HG03139 (cell line): Measurements from ENCODE around the gene TPSAB1.
"Not testable (repeated sequence)": the region's sequence is repeated elsewhere in the genome, so short reads cannot be mapped to it uniquely, and the experiment has no call there.

ENCODE experiments used
- ATAC-seq: cut with Tn5 transposase; IDR thresholded peaks from one replicate; pipeline ENCODE4 v1.9.1; 2021; ENCODE audit not compliant: unreplicated experiment

Gene TPSAB1

DNA sequence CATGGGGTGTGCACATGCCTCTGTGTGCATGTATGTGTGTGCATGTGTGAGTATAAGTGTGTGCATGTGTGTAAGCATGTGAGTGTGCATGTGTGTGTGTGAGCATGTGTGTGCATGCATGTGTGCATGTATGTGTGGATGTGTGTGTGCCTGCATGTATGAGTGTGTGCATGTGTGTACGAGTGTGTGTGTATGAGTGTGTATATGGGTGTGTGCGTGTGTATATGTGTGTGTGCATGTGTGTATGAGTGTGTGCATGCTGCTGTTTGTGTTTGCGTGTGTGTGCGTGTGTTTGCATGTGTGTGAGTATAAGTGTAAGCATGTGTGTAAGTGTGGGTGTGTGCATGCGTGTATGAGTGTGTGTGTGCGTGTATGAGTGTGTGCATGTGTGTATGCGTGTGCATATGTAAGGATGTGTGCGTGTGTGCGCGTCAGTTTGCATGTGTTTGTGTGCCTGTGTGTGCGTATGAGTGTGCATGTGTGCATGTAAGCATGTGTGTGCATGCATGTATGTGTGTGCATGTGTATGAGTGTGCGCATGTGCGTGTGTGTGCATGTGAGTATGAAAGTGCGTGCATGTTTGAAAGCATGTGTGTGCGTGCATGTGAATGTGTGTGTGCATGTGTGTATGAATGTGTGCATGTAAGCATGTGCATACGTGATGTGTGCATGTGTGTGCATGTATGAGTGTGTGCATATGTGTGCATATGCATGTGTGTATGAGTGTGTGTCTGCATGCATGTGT lies 24.0 kb downstream of the TPSAB1 start:
- no peak for ATAC-seq

DNA sequence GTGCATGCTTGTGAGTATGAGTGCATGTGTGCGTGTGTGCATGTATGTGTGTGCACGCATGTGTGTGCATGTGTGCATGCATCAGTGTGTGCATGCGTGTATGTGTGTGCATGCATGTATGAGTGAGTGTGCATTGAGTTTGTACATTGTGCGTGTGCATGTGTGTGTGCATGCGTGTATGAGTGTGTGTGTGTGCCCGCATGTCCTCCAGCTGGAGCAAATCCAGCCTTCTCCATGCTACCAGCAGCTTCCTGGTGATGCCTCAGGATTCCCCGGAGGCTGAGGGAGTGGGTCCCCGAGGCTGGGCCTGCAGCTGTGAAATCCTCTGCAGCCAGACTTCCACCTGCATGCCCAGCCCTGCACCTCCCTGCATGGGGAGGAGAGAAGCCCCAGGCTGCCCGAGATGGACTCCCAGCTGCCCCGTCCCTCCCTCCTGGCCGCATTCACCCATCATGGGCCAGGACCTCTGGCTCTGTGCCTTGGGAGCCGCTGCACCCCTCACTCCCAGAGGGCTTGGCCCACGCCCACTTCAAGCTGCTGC lies 24.7 kb downstream of the TPSAB1 start:
- ATAC-seq = no peak

DNA sequence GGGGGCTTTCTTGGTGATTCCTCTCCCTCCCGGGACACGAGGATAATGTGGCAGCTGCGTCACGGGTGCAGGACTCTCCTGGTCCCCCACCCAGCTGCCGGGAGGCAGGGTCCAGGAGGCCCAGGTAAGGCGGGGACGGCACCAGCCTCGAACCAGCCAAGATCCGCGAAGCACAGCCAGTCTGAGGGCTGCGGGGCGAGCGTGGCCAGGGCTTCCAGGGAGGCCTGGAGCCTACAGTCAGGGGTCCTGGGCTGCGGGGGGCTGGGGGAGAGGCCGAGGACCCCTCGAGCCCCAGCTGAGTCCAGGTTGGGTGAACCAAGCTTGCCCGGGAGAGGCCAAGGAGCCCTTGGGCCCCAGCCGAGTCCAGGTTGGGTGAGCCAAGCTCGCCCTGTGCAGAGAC lies 25.3 kb downstream of the TPSAB1 start:
- ATAC-seq = no peak

DNA sequence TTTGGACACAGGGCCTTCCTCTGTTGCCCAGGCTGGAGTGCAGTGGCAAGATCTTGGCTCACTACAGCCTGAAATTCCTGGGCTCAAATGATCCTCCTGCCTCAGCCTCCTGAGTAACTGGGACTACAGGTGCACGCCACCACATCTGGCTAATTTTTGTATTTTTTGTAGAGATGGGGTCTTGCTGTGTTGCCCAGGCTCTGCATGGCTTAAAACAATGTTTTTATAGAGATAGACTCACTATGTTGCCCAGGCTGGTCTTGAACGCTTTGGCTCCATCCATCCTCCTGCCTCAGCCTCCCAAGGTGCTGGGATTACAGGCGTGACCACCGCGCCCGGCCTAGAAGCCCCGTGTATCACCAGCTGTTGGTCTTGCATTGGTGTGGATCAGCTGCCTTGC lies 28.9 kb downstream of the TPSAB1 start:
- not testable (repeated sequence) for ATAC-seq

DNA sequence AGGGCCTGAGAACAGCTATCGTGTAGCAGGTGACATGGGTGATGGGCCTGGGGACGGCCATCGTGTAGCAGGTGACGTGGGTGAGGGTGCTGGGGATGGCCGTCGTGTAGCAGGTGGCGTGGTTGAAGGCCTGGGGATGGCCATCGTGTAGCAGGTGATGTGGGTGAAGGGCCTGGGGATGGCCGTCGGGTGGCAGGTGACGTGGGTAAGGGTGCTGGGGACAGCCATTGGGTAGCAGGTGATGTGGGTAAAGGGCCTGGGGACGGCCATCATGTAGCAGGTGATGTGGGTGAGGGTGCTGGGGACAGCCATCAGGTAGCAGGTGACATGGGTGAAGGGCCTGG lies 30.8 kb downstream of the TPSAB1 start:
- ATAC-seq = no peak

DNA sequence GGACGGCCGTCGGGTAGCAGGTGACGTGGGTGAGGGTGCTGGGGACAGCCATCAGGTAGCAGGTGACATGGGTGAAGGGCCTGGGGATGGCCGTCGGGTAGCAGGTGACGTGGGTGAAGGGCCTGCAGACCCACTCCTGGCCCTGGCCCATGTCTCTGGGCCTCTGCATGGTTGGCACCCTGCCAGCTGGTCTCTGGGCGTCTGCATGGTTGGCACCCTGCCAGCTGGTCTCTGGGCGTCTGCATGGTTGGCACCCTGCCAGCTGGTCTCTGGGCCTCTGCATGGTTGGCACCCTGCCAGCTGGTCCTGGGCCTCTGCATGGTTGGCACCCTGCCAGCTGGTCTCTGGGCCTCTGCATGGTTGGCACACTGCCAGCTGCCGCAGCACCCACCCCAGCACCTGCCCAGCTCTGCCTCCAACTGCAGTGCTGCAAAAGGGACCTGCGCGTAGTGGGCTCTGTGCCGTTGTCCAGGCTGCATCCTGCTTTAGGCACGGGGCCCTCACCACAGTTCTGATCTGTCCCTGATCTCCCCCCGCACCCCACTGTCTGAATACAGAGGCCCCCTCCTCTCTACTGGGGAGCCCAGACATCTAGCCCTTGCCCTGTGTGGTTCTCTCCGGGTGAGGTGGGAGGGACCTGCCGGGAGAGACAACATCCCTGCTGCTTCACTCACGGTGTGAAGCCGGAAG lies 31.4 kb downstream of the TPSAB1 start:
- ATAC-seq = not testable (repeated sequence)

DNA sequence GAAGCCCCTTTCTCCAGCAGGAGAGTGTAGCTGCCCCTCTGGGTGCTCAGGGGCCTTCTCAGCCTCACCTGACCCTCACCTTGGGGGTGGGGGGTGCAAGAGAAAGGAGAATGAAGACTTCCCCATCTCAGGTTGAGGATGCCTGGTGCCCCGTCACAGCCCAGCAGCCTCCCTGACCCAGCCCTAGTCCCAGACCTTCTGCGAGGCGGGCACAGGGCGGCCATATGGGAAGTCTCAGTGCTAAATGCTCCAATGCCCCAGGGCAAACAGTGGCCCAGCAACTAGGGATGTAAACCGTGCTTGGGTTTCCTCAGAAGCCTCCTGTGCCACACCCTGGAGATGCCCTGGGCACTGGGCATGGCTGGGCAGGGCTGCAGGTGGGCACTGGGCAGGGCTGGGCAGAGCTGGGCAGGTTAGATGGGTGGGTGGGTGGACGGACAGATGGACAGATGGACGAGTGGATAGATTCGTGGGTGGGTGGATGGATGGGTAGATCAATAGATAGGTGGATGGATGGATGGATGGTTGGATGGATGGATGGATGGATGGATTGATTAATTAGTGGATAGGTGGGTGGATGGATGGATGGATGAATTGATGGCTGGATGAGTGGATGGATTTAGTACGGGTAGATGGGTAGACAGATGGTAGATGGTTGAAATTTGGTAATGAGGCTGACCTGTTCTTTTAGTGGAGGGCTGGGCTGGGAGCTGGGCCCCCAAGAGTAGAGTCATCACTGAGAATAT lies 32.1 kb downstream of the TPSAB1 start:
- ATAC-seq = no peak

DNA sequence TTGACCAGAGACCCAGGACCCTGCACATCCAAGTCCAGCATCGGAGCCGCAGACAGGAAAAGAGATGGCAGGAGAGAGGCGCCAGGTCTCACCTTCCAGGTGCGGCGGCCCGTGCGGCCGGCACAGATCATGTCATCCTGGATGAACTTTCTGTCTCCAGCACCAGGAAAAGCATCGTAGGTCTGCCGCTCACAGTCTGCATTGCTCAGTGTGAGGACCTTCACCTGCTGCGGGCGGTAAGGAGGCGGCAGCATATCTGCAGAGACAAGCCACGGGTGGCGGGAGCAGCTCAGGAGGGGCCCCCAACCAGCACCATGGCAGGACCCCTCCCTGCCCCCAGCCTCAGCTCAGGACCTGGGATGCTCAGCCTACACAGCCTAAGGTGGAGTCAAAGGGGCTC lies 33.3 kb downstream of the TPSAB1 start:
- ATAC-seq = no peak

DNA sequence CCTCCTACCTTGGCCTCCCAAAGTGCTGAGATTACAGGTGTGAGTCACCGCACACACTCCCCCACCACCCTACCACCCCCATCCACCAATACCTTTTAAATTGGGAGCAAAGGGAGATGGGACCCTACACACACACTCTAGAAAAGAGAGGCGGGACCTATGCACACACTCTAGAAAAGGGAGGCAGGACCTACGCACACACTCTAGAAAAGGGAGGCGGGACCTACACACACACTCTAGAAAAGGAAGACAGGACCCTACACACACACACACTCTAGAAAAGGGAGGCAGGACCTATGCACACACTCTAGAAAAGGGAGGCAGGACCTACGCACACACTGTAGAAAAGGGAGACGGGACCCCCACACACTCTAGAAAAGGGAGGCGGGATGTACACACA lies 34.3 kb downstream of the TPSAB1 start:
- ATAC-seq = no peak

DNA sequence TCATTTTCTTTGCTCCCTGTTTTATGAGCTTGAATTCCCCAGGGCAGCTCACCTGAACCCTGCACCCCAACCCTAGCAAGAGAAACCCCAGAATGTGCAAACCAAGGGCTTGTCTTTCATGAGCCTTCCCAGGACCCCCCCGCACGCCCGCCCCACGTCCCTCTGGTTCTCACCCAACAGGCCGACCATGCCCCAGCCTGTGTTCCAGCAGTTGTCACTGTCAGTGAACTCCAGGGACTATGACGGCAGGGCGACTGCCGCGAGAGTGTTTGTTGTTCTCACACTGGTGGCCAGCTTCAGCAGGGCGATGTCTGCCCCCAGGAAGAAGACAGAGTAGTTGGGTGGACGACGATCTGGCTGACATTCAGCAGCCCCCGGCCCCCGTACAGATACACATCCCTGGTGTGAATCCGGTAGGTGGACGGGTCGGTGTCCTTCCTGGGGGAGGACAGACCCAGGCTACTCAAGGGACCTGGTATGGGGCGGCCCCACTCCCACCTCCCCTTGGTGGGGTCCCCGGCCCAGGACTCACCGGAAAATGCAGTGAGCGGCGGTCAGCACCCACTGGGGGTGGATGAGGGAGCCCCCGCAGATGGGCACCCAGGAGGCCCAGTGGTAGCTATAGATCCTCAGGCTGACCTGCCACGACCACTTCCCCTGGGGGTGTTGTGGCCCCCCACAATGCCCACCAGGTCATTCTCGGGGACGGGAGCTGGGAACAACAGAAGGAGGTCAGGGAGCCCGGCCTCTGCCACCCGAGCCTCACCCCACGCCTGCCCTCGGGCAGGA lies 35.5 kb downstream of the TPSAB1 start:
- ATAC-seq = no peak

DNA sequence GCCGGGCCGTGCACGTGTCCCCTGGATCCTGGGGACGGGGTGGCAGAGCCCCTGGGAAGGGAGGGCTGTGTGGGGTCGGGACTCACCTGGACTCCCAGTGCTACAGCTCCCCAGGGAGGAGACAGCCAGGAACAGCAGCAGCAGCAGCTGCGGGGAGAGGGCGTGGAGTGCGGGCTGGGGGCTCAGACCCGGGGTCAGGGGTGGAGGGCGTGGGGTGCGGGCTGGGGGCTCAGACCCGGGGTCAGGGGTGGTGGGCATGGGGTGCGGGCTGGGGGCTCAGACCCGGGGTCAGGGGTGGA lies 36.0 kb downstream of the TPSAB1 start:
- no peak for ATAC-seq

DNA sequence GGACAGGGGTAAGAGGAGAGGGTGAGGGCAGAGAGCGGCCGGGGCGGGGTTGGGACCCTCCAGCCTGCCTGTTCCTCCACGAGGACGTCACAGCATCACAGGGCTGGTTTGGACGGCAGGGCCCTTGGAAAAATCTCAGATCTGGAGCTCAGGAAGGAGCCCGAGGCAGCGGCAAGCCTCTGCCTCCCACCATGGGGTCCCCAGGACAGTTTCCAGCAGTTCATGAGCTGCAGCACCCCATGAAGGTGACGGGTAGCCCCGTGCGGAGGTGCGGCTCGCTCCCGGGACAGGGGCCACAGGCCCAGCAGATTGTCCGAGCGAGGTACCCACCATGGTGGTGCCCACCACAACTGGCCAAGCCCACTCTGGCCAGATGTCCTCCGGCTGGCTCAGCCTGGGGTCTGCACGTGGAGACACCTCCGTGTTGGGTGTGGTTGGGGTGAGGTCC lies 36.7 kb downstream of the TPSAB1 start:
- ATAC-seq = no peak

DNA sequence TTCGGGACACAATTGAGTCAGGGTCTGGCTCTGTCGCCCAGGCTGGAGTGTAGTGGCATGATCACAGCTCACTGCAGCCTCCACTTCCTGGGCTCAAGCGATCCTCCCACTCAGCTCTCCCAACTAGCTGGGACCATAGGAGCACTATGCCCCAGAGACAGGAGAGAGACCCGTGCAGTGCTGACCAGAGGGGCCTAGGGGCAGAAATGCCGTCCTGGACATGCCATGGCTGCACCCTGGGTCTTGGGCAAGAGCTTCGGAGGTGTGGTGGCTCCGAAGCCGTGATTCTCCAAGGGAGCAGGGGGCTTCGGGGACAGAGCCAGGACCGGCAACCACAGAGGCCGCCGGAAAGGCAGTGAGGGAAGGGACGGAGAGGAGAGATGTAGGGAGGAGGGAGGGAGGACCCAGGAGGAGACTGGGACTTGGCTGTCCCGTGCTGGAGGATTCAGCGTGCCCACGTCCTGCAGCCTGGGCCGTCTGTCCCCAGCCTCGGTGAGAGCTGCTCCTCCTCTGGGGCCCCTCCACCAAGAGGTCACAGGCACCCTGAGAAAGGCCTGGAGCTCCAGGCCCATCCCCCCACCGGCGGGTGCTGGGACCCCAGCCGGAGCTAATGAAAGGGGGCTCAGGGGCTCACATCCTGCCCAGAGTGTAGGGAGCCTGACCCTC lies 37.2 kb downstream of the TPSAB1 start:
- ATAC-seq = no peak

DNA sequence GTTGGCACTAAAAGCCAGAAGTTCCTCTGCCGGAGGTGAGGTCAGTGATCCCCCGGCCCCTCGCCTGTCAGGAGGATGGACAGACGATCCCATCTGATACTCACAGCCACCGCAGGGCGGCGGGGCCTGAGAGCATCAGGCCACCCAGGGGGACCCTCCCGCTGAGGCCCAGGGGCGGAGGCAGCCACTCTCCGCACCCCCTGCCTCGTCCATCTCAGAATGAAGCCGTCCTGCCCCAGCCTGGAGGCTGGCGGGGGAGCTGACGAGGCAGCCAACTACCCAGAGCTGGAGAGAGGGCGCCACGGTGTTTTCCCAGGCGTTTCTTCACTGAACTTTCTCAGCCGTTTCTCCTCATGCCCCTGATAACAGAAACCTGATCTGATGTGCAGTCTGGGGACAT lies 38.0 kb downstream of the TPSAB1 start:
- no peak for ATAC-seq

DNA sequence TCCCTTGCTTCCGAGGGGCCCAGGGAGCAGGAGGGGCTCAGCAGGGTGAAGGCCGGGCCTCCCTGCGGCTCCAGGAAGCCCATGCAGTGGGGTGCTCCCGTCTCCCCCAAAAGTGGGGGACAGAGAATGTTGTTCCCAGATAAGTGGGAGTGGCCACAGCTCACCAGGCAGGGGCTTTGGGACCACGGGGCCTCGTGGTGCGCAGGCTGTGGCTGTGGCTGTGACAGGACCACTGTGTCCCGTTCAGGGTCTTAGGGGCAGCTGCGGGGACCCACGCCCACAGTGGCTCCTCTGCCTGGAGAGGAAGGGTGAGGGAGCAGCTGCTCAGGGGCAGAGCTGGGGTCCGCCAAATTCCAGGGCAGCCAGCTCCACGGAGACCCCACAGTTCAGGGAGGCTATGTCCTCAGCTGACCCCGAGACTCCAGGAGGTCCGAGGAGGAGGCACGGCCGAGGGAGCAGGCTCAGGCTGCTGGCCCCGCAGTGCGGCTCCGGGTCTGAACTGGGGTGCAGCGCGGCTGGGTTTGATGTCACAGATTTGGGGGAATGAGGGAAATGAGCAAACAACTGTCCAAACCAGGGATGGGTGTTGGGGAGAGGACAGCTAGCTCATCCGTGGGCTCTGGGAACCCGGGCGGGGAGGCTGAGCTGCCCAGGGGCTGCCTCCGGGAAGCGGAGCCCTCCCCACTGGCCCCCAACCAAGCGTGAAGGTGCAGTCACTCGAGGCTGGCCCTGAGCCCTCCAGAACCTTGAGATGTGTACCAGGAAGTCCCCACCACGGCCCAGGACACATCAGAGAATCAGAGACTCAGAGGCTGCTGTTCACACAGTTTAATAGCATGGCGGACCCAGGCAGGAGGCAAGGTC lies 38.8 kb downstream of the TPSAB1 start:
- ATAC-seq = no peak

DNA sequence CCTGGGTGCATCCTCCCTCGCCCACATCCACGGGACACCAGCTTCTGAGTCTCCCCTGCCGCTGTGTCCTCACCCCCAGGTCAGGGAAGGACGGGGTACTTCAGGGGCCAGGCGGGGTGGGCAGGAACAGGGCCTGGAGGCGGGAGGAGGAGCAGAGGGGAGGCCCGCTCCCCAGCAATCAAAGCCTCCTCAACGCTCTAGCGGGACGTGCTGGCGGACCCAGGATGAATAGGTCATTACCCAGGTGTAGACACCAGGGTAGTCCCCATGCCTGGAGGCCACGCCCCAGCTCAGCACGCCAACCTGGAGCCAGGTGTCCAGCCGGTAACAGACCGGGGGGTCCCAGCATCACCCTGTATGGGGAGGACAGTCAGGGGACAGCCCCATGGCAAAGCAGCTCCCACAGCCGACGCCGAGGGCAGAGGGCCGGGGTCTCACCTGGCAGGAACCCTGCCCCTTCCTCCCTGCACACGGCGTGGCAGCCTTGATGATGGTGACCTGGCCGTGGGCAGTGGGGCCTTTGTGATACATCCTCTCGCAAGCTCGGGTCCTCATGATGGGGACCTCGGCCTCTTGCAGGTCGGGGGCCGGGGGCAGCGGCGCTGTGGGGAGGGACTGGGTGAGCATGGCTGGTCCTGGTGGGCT lies 39.6 kb downstream of the TPSAB1 start:
- no peak for ATAC-seq

DNA sequence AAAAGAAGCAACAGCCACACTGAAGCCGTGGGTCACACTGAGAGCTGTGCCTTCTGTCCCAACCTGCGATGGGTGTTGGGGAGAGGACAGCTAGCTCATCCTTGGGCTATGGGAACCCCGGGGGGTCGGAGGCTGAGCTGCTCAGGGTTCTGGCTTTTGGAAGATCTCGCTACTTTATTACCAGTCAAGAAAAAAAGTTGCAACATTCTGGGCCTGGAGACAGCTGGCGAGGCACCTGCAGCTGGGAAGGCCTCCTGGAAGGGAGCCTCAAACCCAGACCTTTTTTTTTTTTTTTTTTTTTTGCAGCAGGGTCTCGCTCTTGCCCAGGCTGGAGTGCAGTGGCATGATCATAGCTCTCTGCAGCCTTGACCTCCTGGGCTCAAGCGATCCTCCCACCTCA lies 40.3 kb downstream of the TPSAB1 start:
- no peak for ATAC-seq

DNA sequence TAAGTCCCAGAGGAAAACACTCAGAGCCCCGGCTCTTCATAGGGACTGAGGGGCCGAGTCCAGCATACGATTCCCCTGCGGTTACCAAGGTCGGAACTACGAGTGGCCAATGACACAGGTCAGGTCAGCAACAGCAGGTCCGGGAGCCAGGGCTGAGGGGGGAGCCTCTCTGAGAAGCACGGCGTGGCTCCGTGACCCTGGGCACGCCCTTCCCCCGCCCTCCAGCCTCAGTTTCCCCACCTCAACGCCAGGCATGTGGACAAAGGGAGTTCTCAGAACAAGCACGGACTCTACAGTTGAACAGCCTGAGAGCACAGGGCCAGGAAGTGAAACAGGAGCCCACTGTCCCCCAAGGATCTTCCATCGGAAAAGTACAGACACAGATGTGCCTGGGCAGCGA lies 41.0 kb downstream of the TPSAB1 start:
- no peak for ATAC-seq

DNA sequence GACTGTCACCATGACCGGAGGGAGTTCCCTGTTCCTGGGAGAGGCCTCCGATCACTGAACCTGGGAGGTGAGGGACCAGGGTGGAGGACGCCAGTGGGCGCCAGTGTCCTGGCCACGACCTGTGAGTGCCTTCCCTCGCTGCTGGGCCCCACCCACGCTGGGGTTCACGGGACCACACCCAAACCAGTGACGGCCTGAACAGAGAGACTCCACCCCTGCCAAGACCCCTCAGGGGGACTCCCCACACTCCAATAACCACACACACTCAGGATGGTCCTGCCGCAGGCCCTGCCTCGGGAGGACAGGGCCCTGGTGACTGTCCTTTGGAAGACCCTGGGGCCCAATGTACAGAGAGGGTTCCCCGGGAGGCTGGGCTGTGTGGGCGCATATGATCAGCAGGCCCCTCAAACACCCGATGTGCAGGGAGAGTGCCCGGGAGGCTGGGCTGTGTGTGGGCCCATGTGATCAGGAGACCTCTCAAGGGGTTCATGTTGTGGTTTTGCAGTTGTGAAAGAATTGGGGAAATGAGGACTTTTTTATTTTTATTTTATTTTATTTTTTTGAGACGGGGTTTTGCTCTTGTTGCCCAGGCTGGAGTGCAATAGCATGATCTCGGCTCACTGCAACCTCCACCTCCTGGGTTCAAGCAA lies 41.9 kb downstream of the TPSAB1 start:
- ATAC-seq = no peak
